MM.1S (cell line): ENCODE measurements around the gene PTPRN2.

Source experiments
- DNase-seq: peaks from one replicate; pipeline ENCODE4 v3.0.0-alpha.2; 2015
- H2AFZ ChIP-seq: fragments of 300-600 bp; sonication (generic); 2 replicates; pipeline ENCODE4 v1.6.0; 2016; ENCODE audit warnings: antibody characterized with exemption, low read length
- H3F3A ChIP-seq: fragments of 300-600 bp; sonication (generic); 2 replicates; pipeline ENCODE4 v1.6.1; 2016; ENCODE audit warnings: mild to moderate bottlenecking, antibody characterized with exemption, low read length, moderate library complexity, mixed read lengths; ENCODE audit not compliant: insufficient read depth
- H3K27ac ChIP-seq: fragments of 300-600 bp; sonication (generic); 2 replicates; pipeline ENCODE4 v1.5.1; 2016; ENCODE audit warnings: mild to moderate bottlenecking, low read length
- H3K27me3 ChIP-seq: fragments of 300-600 bp; sonication (generic); replicated peaks from 2 replicates; pipeline ENCODE4 v1.6.0; 2016; ENCODE audit warnings: low read length; ENCODE audit not compliant: insufficient read depth
- H3K36me3 ChIP-seq: fragments of 300-600 bp; sonication (generic); replicated peaks from 2 replicates; pipeline ENCODE4 v1.6.1; 2016; ENCODE audit warnings: mild to moderate bottlenecking, low read length, mixed read lengths; ENCODE audit not compliant: insufficient read depth
- H3K4me1 ChIP-seq: fragments of 300-600 bp; sonication (generic); 2 replicates; pipeline ENCODE4 v1.6.1; 2016; ENCODE audit warnings: low read length, mixed read lengths
- H3K4me2 ChIP-seq: fragments of 300-600 bp; sonication (generic); 2 replicates; pipeline ENCODE4 v1.6.0; 2016; ENCODE audit warnings: low read depth, low read length
- H3K4me3 ChIP-seq: fragments of 300-600 bp; sonication (generic); 2 replicates; pipeline ENCODE4 v1.5.1; 2016; ENCODE audit warnings: low read length, mixed read lengths
- H3K79me2 ChIP-seq: fragments of 300-600 bp; sonication (generic); 2 replicates; pipeline ENCODE4 v1.6.1; 2016; ENCODE audit warnings: mixed run types, low read length, mixed read lengths
- H3K9ac ChIP-seq: fragments of 300-600 bp; sonication (generic); 2 replicates; pipeline ENCODE4 v1.6.1; 2016; ENCODE audit warnings: low read length, mixed read lengths
- H3K9me2 ChIP-seq: fragments of 300-600 bp; sonication (generic); replicated peaks from 2 replicates; pipeline ENCODE4 v1.6.1; 2016; ENCODE audit warnings: mild to moderate bottlenecking, low read length, mixed read lengths; ENCODE audit not compliant: insufficient read depth
- H3K9me3 ChIP-seq: fragments of 300-600 bp; sonication (generic); replicated peaks from 2 replicates; pipeline ENCODE4 v1.6.1; 2016; ENCODE audit warnings: mild to moderate bottlenecking, low read length, mixed read lengths; ENCODE audit not compliant: insufficient read depth
- H4K20me1 ChIP-seq: fragments of 300-600 bp; sonication (generic); 2 replicates; pipeline ENCODE4 v1.6.1; 2016; ENCODE audit warnings: mild to moderate bottlenecking, low read length, moderate library complexity, mixed read lengths; ENCODE audit not compliant: insufficient read depth
- CTCF ChIP-seq: fragments of 300-600 bp; sonication (generic); IDR thresholded peaks from 2 replicates; pipeline ENCODE4 v1.5.1; 2016; ENCODE audit warnings: antibody characterized with exemption, low read length, mixed read lengths
- EZH2 ChIP-seq: fragments of 300-600 bp; sonication (generic); optimal IDR thresholded peaks from 2 replicates; pipeline ENCODE3; 2017; ENCODE audit warnings: low read depth, mild to moderate bottlenecking, antibody characterized with exemption, low read length, mixed read lengths
- EZH2phosphoT487 ChIP-seq: fragments of 300-600 bp; sonication (generic); IDR thresholded peaks from 2 replicates; pipeline ENCODE4 v1.6.1; 2018; ENCODE audit warnings: antibody characterized with exemption, low read length

Gene PTPRN2

GRCh38 chr7:157739650-157740049, 848.0 kb downstream of the PTPRN2 start:
- H3K9ac ChIP-seq, result no peak overlapping the region
- no peak overlapping the region for H2AFZ ChIP-seq
- H3K4me2 ChIP-seq, result no peak overlapping the region
- no peaks in the 10 kb centered on the region for H3F3A ChIP-seq
- no peaks in the 10 kb centered on the region for H4K20me1 ChIP-seq
- no peaks in the 10 kb centered on the region for H3K9me3 ChIP-seq
- H3K9me2 ChIP-seq, result no peaks in the 10 kb centered on the region
- H3K36me3 ChIP-seq, result no peaks in the 10 kb centered on the region
- no peak overlapping the region for H3K27ac ChIP-seq
- H3K4me3 ChIP-seq, result no peak overlapping the region
- H3K27me3 ChIP-seq, result peaks cover 99% of the 10 kb centered on the region
- TF ChIP-seq EZH2 (no peak), CTCF (no peak), EZH2phosphoT487 (no peak)
- H3K4me1 ChIP-seq, result no peaks in the 10 kb centered on the region
- no peaks in the 10 kb centered on the region for H3K79me2 ChIP-seq
- no peak for DNase-seq

GRCh38 chr7:157739031-157739430, 848.6 kb downstream of the PTPRN2 start:
- Histone ChIP-seq H3K4me2 (no peak overlapping the region), H3K36me3 (no peaks in the 10 kb centered on the region), H3K9ac (no peak overlapping the region), H3K9me3 (no peaks in the 10 kb centered on the region), H3K27me3 (peaks cover 95% of the 10 kb centered on the region), H3K4me3 (no peak overlapping the region), H4K20me1 (no peaks in the 10 kb centered on the region), H3F3A (no peaks in the 10 kb centered on the region), H3K27ac (no peak overlapping the region), H3K79me2 (no peaks in the 10 kb centered on the region), H3K4me1 (no peaks in the 10 kb centered on the region), H3K9me2 (no peaks in the 10 kb centered on the region), H2AFZ (no peak overlapping the region)
- no peak for TF ChIP-seq EZH2
- no peak for TF ChIP-seq EZH2phosphoT487
- TF ChIP-seq CTCF, result no peak
- DNase-seq, result no peak

- no peaks in the 10 kb centered on the region for H3F3A ChIP-seq
- H3K9me2 ChIP-seq, result no peaks in the 10 kb centered on the region
- no peak overlapping the region for H3K27ac ChIP-seq
- H3K9me3 ChIP-seq, result no peaks in the 10 kb centered on the region
- H3K4me2 ChIP-seq, result no peak overlapping the region
- H3K9ac ChIP-seq, result no peak overlapping the region
- peaks cover 85% of the 10 kb centered on the region for H3K27me3 ChIP-seq
- no peak overlapping the region for H3K4me3 ChIP-seq
- H4K20me1 ChIP-seq, result no peaks in the 10 kb centered on the region
- H3K4me1 ChIP-seq, result no peaks in the 10 kb centered on the region
- no peak overlapping the region for H2AFZ ChIP-seq
- TF ChIP-seq EZH2 (no peak), CTCF (no peak), EZH2phosphoT487 (no peak)
- H3K36me3 ChIP-seq, result no peaks in the 10 kb centered on the region
- DNase-seq, result no peak
- H3K79me2 ChIP-seq, result no peaks in the 10 kb centered on the region
Measured at GRCh38 chr7:157738066-157738460, 849.6 kb downstream of the PTPRN2 start.
